Stimulated activated CD4-positive, alpha-beta T cell treated with anti-CD3 and anti-CD28 coated beads, TNF-alpha, amount 100 ng/mL, for 4 hours (primary cell): ENCODE data around the gene RAPGEF5.

Experiments
- DNase-seq, 3 experiments: peaks; one replicate each; pipeline ENCODE4 v3.0.0-alpha.2; 2020; ENCODE audit warnings: low read depth in 3 of 3

RAPGEF5 gene

GRCh38 chr7:22219739-22220493 is 137.0 kb downstream of the RAPGEF5 start:
- DNase-seq: no peak

GRCh38 chr7:22219036-22219435 is 137.9 kb downstream of the RAPGEF5 start:
- no peak for DNase-seq

- DNase-seq: no peak
Measured at GRCh38 chr7:22216832-22217475, 140.0 kb downstream of the RAPGEF5 start.

GRCh38 chr7:22216309-22216708 is 140.6 kb downstream of the RAPGEF5 start:
- no peak for DNase-seq

- no peak for DNase-seq
Measured at GRCh38 chr7:22214000-22214399, 143.0 kb downstream of the RAPGEF5 start.

GRCh38 chr7:22213081-22213480 is 143.9 kb downstream of the RAPGEF5 start:
- no peak for DNase-seq

- no peak for DNase-seq
Measured at GRCh38 chr7:22210967-22211366, 146.0 kb downstream of the RAPGEF5 start.

- no peak for DNase-seq
Measured at GRCh38 chr7:22210355-22210754, 146.6 kb downstream of the RAPGEF5 start.

GRCh38 chr7:22208799-22209198 is 148.2 kb downstream of the RAPGEF5 start:
- DNase-seq: no peak

GRCh38 chr7:22207724-22208225 is 149.2 kb downstream of the RAPGEF5 start:
- DNase-seq: no peak

GRCh38 chr7:22205631-22206030 is 151.3 kb downstream of the RAPGEF5 start:
- no peak for DNase-seq

- DNase-seq: no peak
Measured at GRCh38 chr7:22204312-22204711, 152.6 kb downstream of the RAPGEF5 start.

- no peak for DNase-seq
Measured at GRCh38 chr7:22202141-22202540, 154.8 kb downstream of the RAPGEF5 start.

GRCh38 chr7:22201186-22201880 is 155.6 kb downstream of the RAPGEF5 start:
- DNase-seq: no peak

- no peak for DNase-seq
Measured at GRCh38 chr7:22200777-22201176, 156.2 kb downstream of the RAPGEF5 start.

- no peak for DNase-seq
Measured at GRCh38 chr7:22200238-22200637, 156.7 kb downstream of the RAPGEF5 start.

GRCh38 chr7:22197376-22197775 is 159.6 kb downstream of the RAPGEF5 start:
- DNase-seq: no peak

GRCh38 chr7:22196429-22196828 is 160.5 kb downstream of the RAPGEF5 start:
- no peak for DNase-seq

GRCh38 chr7:22195397-22196172 is 161.4 kb downstream of the RAPGEF5 start:
- DNase-seq: no peak

GRCh38 chr7:22194658-22195273 is 162.2 kb downstream of the RAPGEF5 start:
- DNase-seq: no peak

GRCh38 chr7:22193450-22193983 is 163.4 kb downstream of the RAPGEF5 start:
- no peak for DNase-seq
